GM21825 (cell line): ENCODE data around the gene COL26A1.
"Not testable (repeated sequence)": the region's sequence is repeated elsewhere in the genome, so short reads cannot be mapped to it uniquely, and the experiment has no call there.

Experiments
- ATAC-seq: cut with Tn5 transposase; IDR thresholded peaks from one replicate; pipeline ENCODE4 v1.9.1; 2021; ENCODE audit warnings: mild to moderate bottlenecking, moderate library complexity; ENCODE audit not compliant: unreplicated experiment

COL26A1 gene

GRCh38 chr7:101436221-101436735 is 73.6 kb downstream of the COL26A1 start:
- no peak for ATAC-seq

DNA sequence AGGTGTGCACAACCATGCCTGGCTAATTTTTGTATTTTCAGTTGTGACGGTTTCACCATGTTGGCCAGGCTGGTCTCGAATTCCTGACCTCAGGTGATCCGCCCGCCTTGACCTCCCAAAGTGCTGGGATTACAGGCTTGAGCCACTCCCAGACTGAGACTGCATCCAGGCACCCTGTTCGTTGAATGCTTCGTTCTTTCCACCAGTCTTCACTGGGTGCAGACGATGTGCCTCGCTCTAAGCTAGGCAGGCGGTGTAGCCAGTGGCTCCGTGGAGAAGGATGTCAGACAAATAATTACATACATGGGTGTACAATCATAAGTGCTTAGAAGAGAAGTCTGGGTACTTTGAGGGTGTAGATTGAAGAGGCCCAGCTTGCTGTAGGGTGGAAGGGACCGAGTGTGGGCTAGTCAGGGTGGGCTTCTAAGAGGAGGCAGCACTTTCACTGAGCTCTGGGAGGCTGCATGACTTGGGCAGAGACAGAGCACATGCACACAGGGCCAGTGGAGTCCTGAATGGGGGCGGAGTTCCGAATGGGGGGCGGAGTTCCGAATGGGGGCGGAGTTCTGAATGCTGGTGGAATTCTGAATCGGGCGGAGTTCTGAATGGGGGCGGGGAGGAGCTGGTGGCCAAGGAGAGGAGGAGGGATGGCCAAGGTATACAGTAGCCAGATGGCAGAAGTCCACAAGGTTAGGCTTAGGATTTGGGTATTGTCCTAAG is 74.3 kb downstream of the COL26A1 start:
- ATAC-seq = no peak

- ATAC-seq = no peak
These were observed 79.2 kb downstream of the COL26A1 start for GRCh38 chr7:101441890-101442289.

DNA sequence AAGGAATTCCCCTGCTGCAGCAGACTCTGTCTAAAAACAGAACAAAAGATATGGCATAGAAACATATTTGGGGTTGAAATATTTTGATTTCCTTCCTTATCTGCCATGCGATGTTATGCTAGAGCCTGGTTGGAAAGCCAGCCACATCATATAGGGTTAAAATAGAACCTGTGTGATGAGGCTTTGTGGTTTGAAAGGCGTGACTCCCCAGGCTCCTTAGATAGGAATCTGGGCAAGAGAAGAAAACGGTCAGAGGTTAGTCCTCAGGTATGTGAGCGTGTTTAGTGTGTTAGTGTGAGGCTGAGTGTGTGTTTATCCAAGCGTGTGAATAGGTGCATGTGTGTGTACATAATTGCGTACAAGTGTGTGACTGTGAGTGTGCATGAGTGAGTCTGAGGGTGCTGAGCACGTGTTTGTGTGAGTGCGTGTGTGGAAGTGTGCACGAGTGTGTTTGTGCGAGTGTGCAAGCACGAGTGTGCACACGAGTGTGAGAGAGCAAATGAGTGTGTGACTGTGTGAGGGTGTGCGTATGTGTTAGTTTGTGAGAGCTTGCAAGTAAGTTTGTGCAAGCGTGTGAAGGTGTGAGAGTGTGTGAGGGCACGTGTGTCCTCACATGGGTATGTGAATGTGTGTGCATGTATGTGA is 79.9 kb downstream of the COL26A1 start:
- ATAC-seq = no peak

DNA sequence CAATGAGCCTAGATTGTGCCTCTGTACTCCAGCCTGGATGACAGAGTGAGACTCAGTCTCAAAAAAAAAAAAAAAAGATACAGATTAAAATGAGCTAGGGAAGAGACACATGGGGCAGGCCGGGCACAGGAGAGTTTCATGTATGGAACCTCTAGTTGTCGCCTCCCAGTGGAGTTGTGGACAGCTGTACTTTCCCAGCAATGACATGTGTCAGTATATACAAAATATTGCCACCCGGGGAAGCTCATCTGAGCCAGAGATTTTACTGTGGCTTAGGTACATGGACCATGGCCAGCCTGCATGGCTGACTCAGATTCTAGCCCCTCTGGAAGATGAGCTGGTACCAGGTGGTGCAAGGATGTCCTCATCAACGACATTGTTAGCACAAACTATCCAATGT is 87.4 kb downstream of the COL26A1 start:
- no peak for ATAC-seq

- no peak for ATAC-seq
These were observed 90.9 kb downstream of the COL26A1 start for GRCh38 chr7:101453617-101454016.

DNA sequence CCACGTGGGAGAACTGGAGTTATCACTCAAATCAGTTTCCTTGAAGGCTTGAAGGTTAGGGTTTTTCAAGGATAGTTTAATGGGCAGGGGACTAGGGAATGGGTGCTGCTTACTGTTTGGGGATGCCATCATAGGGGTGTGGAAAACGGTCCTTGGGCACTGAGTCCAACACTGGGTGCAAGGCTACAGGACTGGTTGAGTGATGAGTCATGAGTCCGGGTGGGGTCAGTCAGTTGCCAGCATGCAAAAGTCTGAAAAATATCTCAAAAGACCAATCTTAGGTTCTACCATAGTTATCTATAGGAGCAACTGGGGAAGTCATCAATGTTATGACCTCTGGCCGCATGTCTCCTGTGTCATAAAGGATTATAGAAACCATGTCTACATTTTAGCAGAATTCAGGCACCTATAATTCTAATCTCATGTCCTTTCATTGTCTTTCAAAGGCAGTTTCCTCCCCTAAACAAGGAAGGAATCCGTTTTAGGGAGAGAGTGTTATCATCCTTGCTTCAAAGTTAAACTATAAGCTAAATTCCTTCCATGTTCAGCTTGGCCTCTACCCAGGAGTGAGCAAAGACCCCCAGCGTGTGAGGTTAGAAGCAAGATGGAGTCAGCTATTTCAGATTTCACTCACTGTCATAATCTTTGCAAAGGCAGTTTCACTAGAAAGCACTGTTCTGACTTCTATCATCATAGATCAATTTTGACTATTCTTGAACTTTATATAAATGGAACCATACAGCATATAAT is 94.5 kb downstream of the COL26A1 start:
- no peak for ATAC-seq

DNA sequence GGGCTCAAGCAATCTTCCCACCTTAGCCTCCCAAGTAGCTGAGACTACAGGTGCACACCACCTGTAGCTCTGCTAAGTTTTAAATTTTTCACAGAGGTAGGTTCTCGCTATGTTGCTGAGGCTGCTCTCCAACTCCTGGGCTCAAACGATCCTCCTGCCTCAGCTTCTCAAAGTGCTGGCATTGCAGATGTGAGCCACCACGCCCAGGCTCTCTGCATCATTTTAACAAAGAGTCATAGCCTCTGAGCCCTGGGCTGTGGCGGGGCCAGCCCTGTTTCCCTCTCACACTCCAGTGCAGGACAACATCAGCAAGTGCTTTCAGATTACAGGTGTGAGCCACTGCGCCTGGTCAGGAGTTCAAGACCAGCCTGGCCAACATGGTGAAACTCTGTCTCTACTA is 102.5 kb downstream of the COL26A1 start:
- no peak for ATAC-seq

DNA sequence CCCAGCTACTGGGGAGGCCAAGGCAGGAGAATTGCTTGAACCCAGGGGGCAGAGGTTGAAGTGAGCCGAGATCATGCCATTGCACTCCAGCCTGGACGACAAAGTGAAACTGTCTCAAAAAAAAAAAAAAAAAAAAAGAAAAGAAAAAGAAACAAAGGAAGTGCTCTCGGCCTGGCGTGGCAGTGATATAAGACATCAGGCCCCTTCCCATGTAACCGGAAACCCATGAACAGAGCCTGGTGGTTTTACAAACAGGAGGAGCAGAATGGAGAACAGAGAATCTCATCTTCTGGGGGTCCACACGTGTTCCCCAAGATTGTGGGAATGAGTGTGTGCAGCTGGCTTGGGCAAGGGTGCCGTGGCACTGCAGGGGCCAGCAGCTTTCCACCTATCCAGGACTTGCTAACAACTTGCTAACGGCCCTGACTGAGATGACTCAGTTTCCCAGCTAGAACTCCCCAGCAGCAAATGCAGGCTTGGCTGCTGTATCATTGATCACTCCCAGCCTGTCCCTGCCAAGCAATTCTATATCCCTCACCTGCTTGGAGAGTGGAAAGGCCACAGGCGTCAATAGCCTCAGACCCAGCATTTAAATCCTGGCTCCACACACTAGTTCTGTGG is 103.0 kb downstream of the COL26A1 start:
- ATAC-seq = no peak

DNA sequence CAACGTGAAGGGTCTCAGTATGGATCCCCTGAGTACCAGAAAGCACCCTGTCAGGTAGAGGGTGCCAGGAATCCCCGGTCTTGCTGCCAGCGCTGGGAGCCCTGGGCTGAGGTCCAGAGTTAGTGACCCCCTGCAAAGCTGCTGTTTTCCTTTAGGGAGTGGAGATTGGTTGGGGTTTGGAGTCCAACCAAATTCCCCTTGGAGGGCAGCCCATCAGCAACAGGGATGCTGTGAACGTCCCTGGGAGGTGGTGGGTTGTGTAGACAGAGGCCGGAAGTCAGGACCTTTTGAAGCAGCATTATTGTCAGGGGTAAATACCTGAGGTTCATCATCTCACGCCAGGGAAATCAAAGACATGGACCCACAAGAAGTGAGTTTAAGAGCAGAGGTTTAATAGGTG is 104.2 kb downstream of the COL26A1 start:
- ATAC-seq = no peak

DNA sequence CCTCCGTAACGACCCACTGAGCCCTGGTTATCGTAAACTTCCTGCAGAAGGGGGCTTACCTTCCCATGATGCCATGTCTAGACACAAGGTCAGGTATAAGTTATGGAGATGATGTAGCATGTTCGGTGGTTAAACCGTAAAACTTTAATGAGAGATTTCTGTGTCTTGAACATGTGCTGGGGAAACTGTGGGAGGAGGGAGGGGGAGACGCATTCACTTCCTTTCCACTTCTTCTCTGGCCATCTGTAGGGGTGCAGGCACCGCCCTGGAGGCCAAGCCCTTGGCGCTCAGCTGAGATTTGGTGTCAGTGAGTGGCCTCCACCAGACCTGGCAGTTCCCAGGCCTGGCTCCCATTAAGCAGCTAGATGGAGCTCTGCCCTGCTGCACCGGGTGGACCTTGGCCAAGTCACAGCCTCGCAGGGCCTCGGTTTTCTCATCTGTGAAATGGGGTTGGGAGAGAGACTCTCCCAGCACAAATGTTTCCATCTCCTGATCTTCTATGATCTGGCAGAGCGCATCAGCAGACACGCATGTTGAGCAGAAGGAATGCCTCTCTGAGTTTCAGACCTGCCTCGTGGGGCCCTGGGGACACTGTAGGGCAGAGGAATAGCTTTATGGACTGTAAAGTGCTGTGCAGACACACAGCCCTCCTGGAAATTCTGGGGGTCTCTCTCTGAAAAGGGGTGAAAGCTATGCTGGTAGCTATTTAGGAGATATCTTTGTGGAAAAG is 106.0 kb downstream of the COL26A1 start:
- ATAC-seq = no peak

GRCh38 chr7:101470668-101471487 is 108.2 kb downstream of the COL26A1 start:
- no peak for ATAC-seq

DNA sequence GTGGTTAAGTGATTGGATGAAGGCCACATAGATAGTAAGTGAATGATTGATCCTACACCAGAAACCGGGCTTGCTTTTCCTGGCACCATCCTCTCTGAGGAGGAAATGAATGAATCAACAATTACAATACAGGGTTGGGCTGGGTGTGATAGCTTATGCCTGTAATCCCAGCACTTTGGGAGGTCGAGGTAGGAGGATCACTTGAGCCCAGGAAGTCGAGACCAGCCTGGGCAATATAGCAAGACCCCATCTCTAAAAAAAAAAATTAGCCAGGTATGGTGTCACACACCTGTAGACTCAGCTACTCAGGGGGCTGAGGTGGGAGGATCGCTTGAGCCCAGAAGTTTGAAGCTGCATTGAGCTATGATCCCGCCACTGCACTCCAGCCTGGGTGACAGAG is 111.5 kb downstream of the COL26A1 start:
- ATAC-seq = no peak

DNA sequence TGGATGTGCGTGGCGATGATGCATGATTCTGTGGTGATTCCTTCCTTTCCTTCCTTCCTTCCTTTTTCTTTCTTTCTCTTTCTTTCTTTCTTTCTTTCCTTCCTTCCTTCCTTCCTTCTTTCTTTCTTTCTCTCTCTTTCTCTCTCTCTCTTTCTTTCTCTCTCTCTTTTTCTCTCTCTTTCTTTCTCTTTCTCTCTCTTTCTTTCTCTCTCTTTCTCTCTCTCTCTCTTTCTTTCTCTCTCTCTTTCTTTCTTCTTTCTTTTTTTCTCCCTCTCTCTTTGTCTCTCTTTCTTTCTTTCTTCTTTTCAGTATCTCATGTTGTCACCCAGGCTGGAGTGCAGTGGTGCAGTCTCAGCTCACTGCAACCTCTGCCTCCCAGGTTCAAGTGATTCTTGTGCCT is 113.0 kb downstream of the COL26A1 start:
- not testable (repeated sequence) for ATAC-seq

DNA sequence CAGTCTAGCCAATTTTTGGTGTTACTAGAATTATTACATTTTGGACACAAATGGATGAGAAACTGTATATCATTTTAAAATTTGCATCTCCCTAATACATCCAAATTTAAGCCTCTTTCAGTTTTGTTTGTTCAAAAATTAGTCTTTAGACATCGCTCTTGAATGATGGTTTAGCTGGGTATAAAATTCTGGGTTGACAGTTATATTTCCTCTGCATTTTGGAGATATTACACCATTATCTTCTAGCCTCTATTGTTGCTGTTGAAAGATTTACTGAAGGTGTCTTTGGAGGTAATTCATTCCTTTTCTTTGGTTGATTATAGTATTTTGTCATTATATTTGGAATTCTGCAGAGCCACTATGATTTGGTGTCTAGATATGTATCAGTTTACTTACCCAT is 116.5 kb downstream of the COL26A1 start:
- no peak for ATAC-seq

GRCh38 chr7:101486056-101486432 is 123.4 kb downstream of the COL26A1 start:
- not testable (repeated sequence) for ATAC-seq

- no peak for ATAC-seq
These were observed 123.9 kb downstream of the COL26A1 start for GRCh38 chr7:101486433-101487104.

- ATAC-seq = no peak
These were observed 124.4 kb downstream of the COL26A1 start for GRCh38 chr7:101487105-101487458.

GRCh38 chr7:101487753-101488152 is 125.1 kb downstream of the COL26A1 start:
- ATAC-seq = no peak
